Measurements from ENCODE around the gene THAP3.

Gene THAP3

GRCh38 chr1:6613361-6614018, 11.2 kb upstream of the THAP3 start, which contains the start of gene PHF13:
TSS of gene PHF13 (plus strand) at chr1:6613731. CDS start at chr1:6614067, 336 bp downstream.
- peak; percentile 99 for DNase-seq

DNA sequence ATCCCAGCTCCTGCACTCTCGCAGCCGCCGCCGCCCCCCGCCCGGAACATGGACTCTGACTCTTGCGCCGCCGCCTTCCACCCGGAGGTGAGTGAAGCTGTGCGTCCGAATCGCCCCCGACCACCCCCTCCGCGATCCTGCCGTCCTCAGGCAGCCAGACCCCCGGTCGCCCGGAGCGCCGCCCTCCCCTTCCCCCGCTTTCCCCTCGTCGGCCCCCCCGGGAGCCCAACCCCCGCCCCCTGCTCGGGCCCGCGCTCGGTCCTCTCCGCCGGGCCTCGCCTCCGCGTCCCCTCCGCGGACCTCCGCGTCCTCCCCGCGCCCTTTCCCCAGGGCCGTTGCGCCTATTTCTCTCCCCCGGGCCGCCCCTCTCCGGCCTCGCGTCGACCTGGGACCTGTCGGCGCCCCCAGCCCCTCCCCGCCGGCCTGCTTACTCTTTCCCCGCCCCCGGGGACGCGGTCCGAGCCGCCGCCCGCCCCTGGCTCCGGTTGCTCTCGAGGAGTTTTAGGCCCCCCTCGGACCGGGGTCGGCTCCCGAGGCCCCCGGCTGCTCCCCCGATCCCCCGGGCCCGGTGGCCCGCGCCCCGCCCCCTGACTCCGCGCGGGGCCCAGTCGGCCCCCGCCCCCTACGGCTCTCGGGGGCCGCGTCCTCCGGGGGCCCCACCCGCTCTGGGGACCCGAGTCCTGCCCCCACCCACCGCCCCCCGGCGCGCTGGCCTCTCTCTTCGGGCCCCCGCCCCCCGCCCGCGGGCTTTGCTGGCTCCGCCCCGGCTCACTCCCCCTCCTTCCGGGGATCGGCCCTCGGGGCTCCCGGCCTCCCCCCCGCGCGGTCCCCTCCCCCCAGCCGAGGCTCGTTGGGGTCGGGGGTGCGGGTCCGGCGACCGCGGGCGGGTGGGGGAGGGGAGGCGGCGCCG, 10.4 kb upstream of the THAP3 start:
- DNase-seq, result no peak

GRCh38 chr1:6614929-6615785, 9.5 kb upstream of the THAP3 start:
- no peak for DNase-seq

- no peak for DNase-seq
These were observed 5.6 kb upstream of the THAP3 start for GRCh38 chr1:6619045-6619444.

- DNase-seq, result no peak
These were observed 3.0 kb upstream of the THAP3 start for GRCh38 chr1:6621429-6622391.

GRCh38 chr1:6622396-6623152, 2.1 kb upstream of the THAP3 start:
- no peak for DNase-seq

DNA sequence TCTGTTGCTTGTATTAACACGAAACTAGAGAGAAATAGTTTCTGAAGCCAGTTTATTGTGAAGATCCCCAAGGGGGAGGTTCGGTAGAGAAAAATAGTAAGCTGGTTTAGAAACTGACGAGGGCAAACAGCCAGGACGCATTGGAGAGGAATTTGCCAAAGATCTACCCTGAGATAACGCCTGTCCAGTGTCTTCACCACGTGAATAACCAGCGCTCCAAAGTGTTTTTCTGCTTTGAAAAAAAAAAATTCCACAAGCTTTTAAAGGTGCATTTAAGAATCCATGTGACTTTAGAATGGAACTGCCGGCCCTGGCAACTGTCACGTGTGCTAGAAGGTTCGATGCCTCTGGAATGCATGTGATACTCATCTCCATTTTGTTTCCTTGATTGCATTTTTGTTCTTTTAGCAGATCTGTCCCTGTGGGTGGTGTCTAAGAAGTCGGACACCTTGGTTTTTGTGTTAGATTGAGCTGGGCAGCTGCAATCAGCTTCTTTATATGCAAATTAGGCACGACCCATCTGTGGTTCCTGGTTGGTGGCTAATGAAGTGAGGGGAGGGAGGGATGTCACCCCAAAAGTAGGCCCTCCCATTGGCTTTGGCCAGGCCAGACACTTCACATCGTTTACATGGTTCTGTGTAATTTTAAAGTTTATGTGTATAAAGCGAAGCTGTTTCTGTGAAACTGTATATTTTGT, 1.3 kb upstream of the THAP3 start:
- DNase-seq, result no peak

- peak; percentile 54 for DNase-seq
These were observed 999 bp downstream of the THAP3 start for GRCh38 chr1:6625584-6626149.

GRCh38 chr1:6627031-6627430, 2.4 kb downstream of the THAP3 start:
- no peak for DNase-seq

GRCh38 chr1:6627841-6628545, 3.3 kb downstream of the THAP3 start:
- no peak for DNase-seq

DNA sequence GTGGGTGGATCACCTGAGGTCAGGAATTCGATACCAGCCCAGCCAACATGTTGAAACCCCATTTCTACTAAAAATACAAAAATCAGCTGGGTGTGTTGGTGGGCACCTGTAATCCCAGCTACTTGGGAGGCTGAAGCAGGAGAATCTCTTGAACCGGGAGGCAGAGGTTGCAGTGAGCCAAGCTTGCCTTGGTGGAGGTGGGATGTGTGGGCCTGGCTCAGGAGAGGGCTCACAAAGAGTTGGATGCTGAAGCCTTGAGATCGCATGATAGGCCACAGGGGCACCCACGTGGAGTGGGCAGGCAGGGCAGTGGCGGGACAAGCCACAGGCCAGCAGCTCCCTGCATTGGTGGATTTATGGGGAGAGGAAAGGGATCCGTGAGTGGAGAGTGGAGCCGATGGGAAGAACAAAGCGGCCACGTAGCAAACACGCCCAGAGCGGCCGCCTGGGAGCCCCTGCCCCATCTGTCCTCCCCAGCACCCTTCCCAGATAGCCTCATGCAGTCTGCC, 4.4 kb downstream of the THAP3 start:
- DNase-seq, result no peak

GRCh38 chr1:6630027-6630426, 5.4 kb downstream of the THAP3 start:
- no peak for DNase-seq

- no peak for DNase-seq
These were observed 6.4 kb downstream of the THAP3 start for GRCh38 chr1:6631058-6631457.

- DNase-seq, result no peak
These were observed 8.2 kb downstream of the THAP3 start for GRCh38 chr1:6632588-6633514.

DNA sequence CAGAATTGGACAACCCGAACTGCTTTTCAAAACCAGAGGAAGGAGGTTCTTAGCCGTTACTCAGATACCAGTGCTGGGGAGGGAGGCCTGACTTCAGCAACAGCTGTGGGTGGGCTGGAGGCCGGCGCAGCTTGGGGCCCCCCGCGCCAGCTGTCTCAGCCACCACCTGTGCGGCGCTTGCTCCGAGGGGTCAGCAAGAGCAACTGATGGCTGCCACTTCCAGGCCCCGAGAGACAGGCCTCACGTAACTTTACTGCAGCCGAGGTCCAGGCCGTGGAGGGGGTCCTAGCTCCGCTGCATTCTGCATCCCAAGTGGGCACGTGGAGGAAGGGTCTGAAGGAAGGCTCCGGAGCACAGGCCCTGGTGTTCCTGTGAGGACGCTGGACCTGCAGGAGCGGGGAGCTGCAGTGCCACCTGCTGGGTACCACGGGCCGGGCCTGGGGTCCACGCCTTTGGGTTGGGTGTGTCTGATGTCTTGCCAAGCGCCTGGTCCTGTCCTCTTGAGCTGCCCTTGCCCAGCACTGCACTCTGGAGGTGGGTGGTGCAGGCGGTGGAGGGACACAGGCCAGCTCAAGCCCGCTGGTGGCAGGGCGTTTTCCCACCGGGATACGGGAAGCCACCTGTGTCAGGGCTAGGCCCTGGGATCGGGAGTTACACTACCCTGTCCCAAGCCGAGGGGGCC, 9.8 kb downstream of the THAP3 start:
- DNase-seq, result peak; percentile 40

DNA sequence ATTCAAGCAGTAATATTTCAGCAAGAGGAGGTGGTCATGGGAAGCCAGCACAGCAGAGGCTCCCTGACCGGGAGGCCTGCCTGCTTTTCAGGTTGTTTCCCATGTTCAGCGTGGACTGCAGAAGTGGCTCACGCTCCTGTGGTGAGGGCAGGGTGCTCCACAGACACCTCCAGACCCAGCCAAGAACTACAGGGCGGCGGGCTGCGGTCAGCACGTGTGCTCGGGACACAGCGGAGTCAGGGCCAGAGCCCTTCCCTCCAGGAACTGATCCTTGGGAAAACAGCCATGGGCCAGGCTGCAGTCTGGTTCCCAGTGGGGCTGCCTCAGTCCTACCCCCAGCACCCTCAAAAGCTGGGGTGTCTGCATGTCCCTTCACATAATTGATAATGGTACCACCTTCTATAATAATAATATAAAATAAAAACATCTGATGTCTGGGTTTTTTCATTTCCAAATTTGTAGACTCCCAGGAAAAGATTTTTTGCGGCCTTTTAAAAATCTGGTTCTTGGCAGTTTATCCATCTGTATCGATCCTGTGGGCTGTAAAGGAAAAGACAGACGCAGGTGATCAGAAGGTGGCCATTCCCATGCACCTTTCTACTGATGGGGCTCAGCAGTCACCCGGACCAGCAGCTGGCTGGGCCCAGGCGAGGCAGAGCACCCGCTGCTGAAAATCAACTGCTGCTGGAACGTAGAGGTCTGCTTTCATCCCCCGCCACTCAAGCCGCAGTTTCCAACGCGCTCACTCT, 10.7 kb downstream of the THAP3 start:
- no peak for DNase-seq

Data from NCI-H510A treated with DMSO at 0.1 percent for 48 hours (cell line).